ENCODE results near the gene PIGO.

GRCh38 chr9:35044071-35044470 lies 52.3 kb downstream of the PIGO start:
- TF ChIP-seq POLR2A (IDR thresholded peaks at IDR 0.05) (no peak), EP300 (IDR thresholded peaks at IDR 0.05) (no peak), CTCF (IDR thresholded peaks at IDR 0.05) (no peak)
